DND-41 (cell line): Measurements from ENCODE around the gene PAEP.
"Not testable (repeated sequence)": the region's sequence is repeated elsewhere in the genome, so short reads cannot be mapped to it uniquely, and the experiment has no call there.

ENCODE experiments used
- ATAC-seq: fragments of 200-7000 bp; cut with Tn5 transposase; 3 replicates; pipeline ENCODE4 v1.9.1; 2021; ENCODE audit warnings: low read depth; ENCODE audit not compliant: insufficient read depth
- DNase-seq: peaks from one replicate; pipeline ENCODE4 v3.0.0-alpha.2; 2020
- H2AFZ ChIP-seq: 2 replicates; pipeline ENCODE4 v1.6.0; 2012; ENCODE audit warnings: low read depth, low read length
- H3K27ac ChIP-seq: 2 replicates; pipeline ENCODE4 v1.5.1; 2012; ENCODE audit warnings: low read length, inconsistent platforms
- H3K27me3 ChIP-seq: fragments of 200-600 bp; sonication (generic); 2 replicates; pipeline ENCODE4 v1.6.0; 2012; ENCODE audit warnings: low read length, mild to moderate bottlenecking, inconsistent platforms; ENCODE audit not compliant: insufficient read depth, poor library complexity
- H3K36me3 ChIP-seq: 2 replicates; pipeline ENCODE4 v1.5.1; 2012; ENCODE audit warnings: low read length, inconsistent platforms; ENCODE audit not compliant: insufficient read depth
- H3K4me1 ChIP-seq: 2 replicates; pipeline ENCODE4 v1.5.1; 2012; ENCODE audit warnings: mild to moderate bottlenecking, low read length; ENCODE audit not compliant: insufficient read depth
- H3K4me2 ChIP-seq: 2 replicates; pipeline ENCODE4 v1.6.0; 2012; ENCODE audit warnings: mild to moderate bottlenecking, moderate library complexity, low read length, inconsistent platforms; ENCODE audit not compliant: insufficient read depth
- H3K4me3 ChIP-seq, 2 experiments: fragments of 200-600 bp in 1 of 2; shearing (Covaris generic) in 1 of 2; 2 replicates each; pipeline ENCODE4 v1.5.1; 2012 to 2016; ENCODE audit warnings: inconsistent platforms in 2 of 2, low read length in 2 of 2, mild to moderate bottlenecking in 2 of 2, low read depth in 1 of 2, moderate library complexity in 1 of 2
- H3K79me2 ChIP-seq: 2 replicates; pipeline ENCODE4 v1.6.0; 2012; ENCODE audit warnings: low read length, inconsistent platforms; ENCODE audit not compliant: insufficient read depth
- H3K9ac ChIP-seq: 2 replicates; pipeline ENCODE4 v1.6.0; 2012; ENCODE audit warnings: low read depth, mild to moderate bottlenecking, inconsistent platforms, low read length, moderate library complexity
- H3K9me3 ChIP-seq: 2 replicates; pipeline ENCODE4 v1.5.1; 2012; ENCODE audit warnings: low read length, moderate library complexity, mild to moderate bottlenecking, inconsistent platforms; ENCODE audit not compliant: insufficient read depth, severe bottlenecking
- H4K20me1 ChIP-seq: 2 replicates; pipeline ENCODE4 v1.6.0; 2012; ENCODE audit warnings: low read length; ENCODE audit not compliant: insufficient read depth
- EZH2 ChIP-seq: IDR thresholded peaks from 3 replicates; pipeline ENCODE4 v1.6.1; 2012; ENCODE audit warnings: borderline replicate concordance, low read depth, mild to moderate bottlenecking, moderate library complexity, low read length, inconsistent platforms; ENCODE audit not compliant: severe bottlenecking
- TF ChIP-seq, protein P1 (sequence below): IDR thresholded peaks from 2 replicates; pipeline ENCODE4 v1.5.1; 2012; ENCODE audit warnings: borderline replicate concordance, low read length, moderate library complexity, mild to moderate bottlenecking; ENCODE audit not compliant: poor library complexity, severe bottlenecking; ENCODE audit errors: extremely low read depth

Gene PAEP

DNA sequence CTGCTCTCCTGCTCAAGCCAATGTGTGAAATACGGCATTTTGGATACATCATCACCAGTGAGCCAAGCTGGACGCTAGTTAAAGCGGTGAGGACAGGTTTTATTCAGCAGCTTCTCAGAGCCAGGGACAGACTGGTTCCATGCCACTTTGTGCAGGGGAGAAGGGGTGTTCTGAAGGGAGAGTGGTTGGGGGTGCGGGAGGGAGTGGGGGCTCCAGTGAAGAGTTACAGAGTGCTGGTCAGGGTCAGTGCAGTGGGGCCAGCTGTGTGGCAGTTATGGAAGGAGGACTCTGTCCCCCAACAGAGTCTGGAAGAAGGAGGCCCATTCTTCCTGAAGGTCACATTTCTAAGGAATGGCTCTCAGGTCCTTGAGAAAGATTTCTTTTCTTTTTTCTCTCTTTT, 26.7 kb upstream of the PAEP start:
- not testable (repeated sequence) for H3K27me3 ChIP-seq, H4K20me1 ChIP-seq, H3K4me1 ChIP-seq, DNase-seq, H3K79me2 ChIP-seq, ATAC-seq, H3K27ac ChIP-seq, H2AFZ ChIP-seq, H3K36me3 ChIP-seq, H3K9me3 ChIP-seq, H3K9ac ChIP-seq, H3K4me2 ChIP-seq, H3K4me3 ChIP-seq

DNA sequence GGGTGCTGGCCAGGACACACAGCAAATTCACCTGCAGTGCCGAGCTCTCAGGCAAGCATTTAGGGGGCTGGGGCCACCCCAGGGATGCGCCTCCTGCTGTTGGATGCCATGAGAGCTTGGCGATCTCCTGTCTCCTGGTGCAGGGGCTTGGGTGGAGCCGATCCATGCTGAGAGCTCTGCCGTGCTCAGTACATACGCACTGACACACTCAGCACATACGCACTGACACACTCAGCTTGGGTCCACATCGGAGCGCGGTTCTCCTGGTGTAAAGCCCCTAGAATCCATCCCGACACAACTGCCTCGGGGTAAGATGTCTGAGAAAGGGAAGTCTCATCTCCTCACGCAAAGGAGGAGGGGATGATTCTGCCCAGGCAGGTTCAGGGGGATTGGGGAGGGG, 25.9 kb upstream of the PAEP start:
- H3K4me1 ChIP-seq, H3K79me2 ChIP-seq, H3K9me3 ChIP-seq, H3K27ac ChIP-seq, DNase-seq, H3K4me2 ChIP-seq, H4K20me1 ChIP-seq, H3K36me3 ChIP-seq, ATAC-seq, H3K27me3 ChIP-seq, H2AFZ ChIP-seq, H3K4me3 ChIP-seq, H3K9ac ChIP-seq: not testable (repeated sequence)

DNA sequence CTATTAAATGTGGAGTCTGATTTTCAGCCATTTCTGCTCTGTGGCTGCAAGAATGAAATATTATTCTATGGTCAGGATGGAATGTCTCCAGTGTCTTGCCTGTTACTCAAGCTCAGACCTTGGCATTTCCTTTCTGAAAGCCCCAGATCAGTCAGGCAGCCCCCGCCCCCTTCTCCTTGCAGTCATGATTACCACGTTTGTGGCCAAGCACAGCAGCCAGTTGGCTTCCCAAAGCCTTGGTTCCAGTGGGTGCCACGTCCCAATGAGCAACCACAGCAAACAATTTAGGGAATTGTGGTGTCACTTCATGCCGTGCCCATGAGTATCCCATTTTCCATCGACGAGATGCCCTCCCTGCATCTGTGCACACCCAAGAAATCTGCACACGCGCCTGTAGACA, 25.3 kb upstream of the PAEP start:
- no peak for DNase-seq
- Histone ChIP-seq H3K4me2 (no peak overlapping the region), H3K36me3 (no peaks in the 10 kb centered on the region), H3K79me2 (no peaks in the 10 kb centered on the region), H4K20me1 (no peaks in the 10 kb centered on the region), H3K4me1 (no peaks in the 10 kb centered on the region), H3K9ac (no peak overlapping the region), H3K9me3 (no peaks in the 10 kb centered on the region), H2AFZ (no peak overlapping the region), H3K4me3 (no peak overlapping the region), H3K27me3 (peaks cover 3% of the 10 kb centered on the region), H3K27ac (no peak overlapping the region)
- no peak for ATAC-seq
- TF ChIP-seq, protein P1, sequence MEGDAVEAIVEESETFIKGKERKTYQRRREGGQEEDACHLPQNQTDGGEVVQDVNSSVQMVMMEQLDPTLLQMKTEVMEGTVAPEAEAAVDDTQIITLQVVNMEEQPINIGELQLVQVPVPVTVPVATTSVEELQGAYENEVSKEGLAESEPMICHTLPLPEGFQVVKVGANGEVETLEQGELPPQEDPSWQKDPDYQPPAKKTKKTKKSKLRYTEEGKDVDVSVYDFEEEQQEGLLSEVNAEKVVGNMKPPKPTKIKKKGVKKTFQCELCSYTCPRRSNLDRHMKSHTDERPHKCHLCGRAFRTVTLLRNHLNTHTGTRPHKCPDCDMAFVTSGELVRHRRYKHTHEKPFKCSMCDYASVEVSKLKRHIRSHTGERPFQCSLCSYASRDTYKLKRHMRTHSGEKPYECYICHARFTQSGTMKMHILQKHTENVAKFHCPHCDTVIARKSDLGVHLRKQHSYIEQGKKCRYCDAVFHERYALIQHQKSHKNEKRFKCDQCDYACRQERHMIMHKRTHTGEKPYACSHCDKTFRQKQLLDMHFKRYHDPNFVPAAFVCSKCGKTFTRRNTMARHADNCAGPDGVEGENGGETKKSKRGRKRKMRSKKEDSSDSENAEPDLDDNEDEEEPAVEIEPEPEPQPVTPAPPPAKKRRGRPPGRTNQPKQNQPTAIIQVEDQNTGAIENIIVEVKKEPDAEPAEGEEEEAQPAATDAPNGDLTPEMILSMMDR = no peak
- TF ChIP-seq EZH2 = no peak

DNA sequence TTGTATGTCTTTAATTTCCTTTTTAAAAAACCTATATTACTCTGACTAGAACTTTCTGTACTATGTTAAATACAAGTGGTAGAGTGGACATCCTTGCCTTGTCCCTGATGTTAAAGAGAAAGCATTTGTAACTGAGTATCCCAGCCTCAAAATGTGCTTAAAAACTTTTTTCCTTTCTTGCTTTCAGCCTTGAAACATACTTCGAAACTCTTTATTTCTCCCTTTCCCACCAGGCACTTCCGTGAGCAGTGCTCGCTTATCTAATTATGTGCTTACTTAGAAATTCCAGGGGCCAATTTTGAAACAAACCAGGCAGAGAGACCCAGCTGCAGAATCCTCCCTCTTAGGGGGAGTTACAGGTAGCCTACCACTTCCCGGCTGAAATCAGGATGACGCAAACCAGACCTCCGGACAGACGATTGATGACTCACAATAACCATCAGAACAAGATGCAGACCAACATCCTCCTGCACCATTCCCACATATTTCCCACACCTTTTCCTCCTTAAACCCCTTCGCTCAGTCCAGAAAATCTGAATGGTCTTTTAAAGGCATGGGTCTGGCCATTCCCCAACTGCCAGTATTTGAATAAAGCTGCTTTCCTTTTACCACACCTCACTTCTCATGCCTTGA, 18.2 kb upstream of the PAEP start:
- not testable (repeated sequence) for H3K4me3 ChIP-seq, H2AFZ ChIP-seq, ATAC-seq, H3K27me3 ChIP-seq, H3K9ac ChIP-seq, H3K9me3 ChIP-seq, H3K79me2 ChIP-seq, H3K4me2 ChIP-seq, H3K4me1 ChIP-seq, DNase-seq, H4K20me1 ChIP-seq, H3K36me3 ChIP-seq, H3K27ac ChIP-seq

DNA sequence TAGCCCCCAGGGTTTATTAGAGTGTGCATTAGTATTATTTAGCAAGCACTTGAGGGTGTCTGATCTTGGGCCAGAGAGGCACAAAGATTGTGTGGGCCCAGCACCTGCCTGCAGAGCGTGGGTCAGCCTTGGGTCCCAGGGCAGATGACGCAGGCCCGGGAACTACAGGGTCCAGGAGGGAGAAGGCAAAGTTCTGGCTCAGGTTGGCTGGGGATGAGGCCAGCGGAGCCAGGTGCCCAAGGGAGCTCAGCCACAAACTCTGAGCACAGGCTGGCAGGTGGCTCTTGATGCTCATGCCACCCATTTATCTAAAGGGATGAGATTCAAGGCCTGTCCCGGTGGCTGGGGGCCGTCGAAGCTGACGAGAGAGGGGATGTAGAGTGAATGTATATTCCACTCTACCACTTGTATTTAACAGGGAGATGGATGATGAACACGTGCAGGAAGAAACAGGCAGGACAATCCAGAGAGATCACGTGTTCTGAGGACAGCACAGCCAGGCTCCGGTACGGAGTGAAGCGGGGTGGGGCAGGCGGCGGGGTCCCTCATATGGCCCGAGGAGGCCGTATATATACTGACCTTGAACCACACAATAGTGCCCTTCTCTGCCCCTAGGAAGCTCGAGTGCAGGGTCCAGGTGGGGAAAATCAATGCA, 16.4 kb upstream of the PAEP start:
- Histone ChIP-seq H3K4me1 (no peaks in the 10 kb centered on the region), H3K36me3 (no peaks in the 10 kb centered on the region), H3K4me2 (no peak overlapping the region), H3K27ac (no peak overlapping the region), H3K4me3 (no peak overlapping the region), H3K9ac (no peak overlapping the region), H4K20me1 (no peaks in the 10 kb centered on the region), H2AFZ (no peak overlapping the region), H3K9me3 (no peaks in the 10 kb centered on the region), H3K79me2 (no peaks in the 10 kb centered on the region), H3K27me3 (no peaks in the 10 kb centered on the region)
- ATAC-seq (no peak), DNase-seq (no peak)
- no peak for TF ChIP-seq EZH2
- TF ChIP-seq, protein P1 = no peak

DNA sequence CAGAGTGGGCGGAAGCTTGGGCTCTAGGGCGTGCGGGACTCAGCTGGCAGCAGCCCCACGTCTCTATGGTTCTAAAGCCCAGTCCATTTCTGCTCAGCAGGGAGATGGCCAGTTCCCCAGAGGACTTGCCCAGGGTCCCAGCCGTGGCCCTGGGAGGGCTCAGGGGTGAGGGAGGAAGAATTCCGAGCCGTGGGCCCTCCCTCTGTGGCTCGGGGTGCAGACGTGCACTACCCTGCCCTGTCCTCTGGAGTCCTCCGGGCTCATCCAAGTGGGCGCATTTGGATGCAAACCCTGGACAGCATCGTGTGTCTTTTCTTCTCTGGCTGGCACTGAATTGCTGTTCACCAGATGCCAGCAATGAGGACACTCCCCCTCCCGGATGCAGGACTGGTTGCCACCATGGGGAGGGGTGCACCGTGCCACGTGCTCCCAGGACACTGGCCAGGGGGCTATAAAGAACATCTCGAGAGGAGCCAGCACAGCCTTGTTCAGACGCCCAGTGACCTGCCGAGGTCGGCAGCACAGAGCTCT, 15.8 kb upstream of the PAEP start, which contains the start of gene OBP2A:
Gene OBP2A (plus strand): TSS at position 481 of the 531 bp plus-strand sequence. CDS start 55 bp downstream, outside the sequence.
- H3K4me1 ChIP-seq, DNase-seq, ATAC-seq, H2AFZ ChIP-seq, H3K27ac ChIP-seq, H3K36me3 ChIP-seq, H3K9me3 ChIP-seq, H3K79me2 ChIP-seq, H3K9ac ChIP-seq, H4K20me1 ChIP-seq, H3K4me3 ChIP-seq, H3K4me2 ChIP-seq, H3K27me3 ChIP-seq: not testable (repeated sequence)
